ENCODE data around the gene ME1. TPM values are rescaled to one million over a fixed set of nuclear protein-coding genes. Genes with fewer than 3 reads are reported as not detected.

ME1 gene
- total RNA-seq, 1 experiment from 2014 or later: 7.8 TPM

GRCh38 chr6:83354747-83355146, 76.1 kb downstream of the ME1 start:
- no peak overlapping the region for H3K27ac Mint-ChIP-seq
- H3K9me3 ChIP-seq (ENCODE audit: control insufficient read depth, low read depth, low read length): no peaks in the 10 kb centered on the region
- H4K20me1 ChIP-seq (ENCODE audit: control insufficient read depth, insufficient read depth, insufficient read length): no peaks in the 10 kb centered on the region
- H4K5ac ChIP-seq (ENCODE audit: insufficient read length, low read depth, low read length): no peak overlapping the region
- no peaks in the 10 kb centered on the region for H3K27me3 ChIP-seq (ENCODE audit: insufficient read depth, low read length)
- H4K91ac ChIP-seq (ENCODE audit: insufficient read length, low read depth, low read length): no peak overlapping the region
- H3K9ac ChIP-seq (ENCODE audit: extremely low read depth, insufficient read length, low read length): no peak overlapping the region
- H3K27ac ChIP-seq (ENCODE audit: insufficient read length, low read depth, low read length): no peak overlapping the region
- H3K9me3 Mint-ChIP-seq: peaks cover 7% of the 10 kb centered on the region in 2 experiments; a peak in 4 of 5 replicates
- H3K36me3 Mint-ChIP-seq (ENCODE audit: insufficient read depth in 1 of 3, low read depth in 3 of 3): peaks cover 6 to 8% (median 8%) of the 10 kb centered on the region in 3 experiments; a peak in 6 of 7 replicates
- no peak overlapping the region for H2AK5ac ChIP-seq (ENCODE audit: insufficient read length, low read length)
- no peaks in the 10 kb centered on the region for H3K79me2 ChIP-seq (ENCODE audit: insufficient read depth, low read length)
- no peak overlapping the region for H3K4ac ChIP-seq (ENCODE audit: low read depth, low read length)
- no peak for TF ChIP-seq CTCF (conservative IDR thresholded peaks at IDR 0.05)
- H3K4me1 Mint-ChIP-seq: no peaks in the 10 kb centered on the region
- no peak overlapping the region for H3T11ph ChIP-seq (ENCODE audit: low read length)
- H2BK20ac ChIP-seq (ENCODE audit: low read depth, low read length, poor library complexity, severe bottlenecking): no peak overlapping the region
- peaks cover 1% of the 10 kb centered on the region; the same call in 1 of the 2 replicates for H3K27me3 Mint-ChIP-seq (ENCODE audit: low read depth)
- H3K79me1 ChIP-seq (ENCODE audit: insufficient read depth, low read depth, low read length, poor library complexity, severe bottlenecking): no peaks in the 10 kb centered on the region
- no CpG with 5 or more reads among the region's 1 CpG for WGBS (ENCODE audit: extremely low coverage, insufficient read length, low lambda C conversion rate)
- H2BK15ac ChIP-seq (ENCODE audit: low read depth, low read length): no peak overlapping the region
- no peak overlapping the region for H2BK12ac ChIP-seq (ENCODE audit: insufficient read length, low read depth, low read length)
- H2BK5ac ChIP-seq (ENCODE audit: insufficient read length, low read length): no peak overlapping the region
- no peak overlapping the region for H3K14ac ChIP-seq (ENCODE audit: insufficient read depth, low read length)
- no peak overlapping the region for H2AFZ ChIP-seq (ENCODE audit: low read length)
- no peak overlapping the region for H3K18ac ChIP-seq (ENCODE audit: insufficient read length, low read depth, low read length)
- H3K23ac ChIP-seq (ENCODE audit: insufficient read length, low read depth, low read length): no peak overlapping the region
- no peak overlapping the region for H3K4me2 ChIP-seq (ENCODE audit: insufficient read depth, insufficient read length, low read length)
- H4K8ac ChIP-seq (replicated peaks; ENCODE audit: insufficient read length, low read depth, low read length): no peak overlapping the region
- H3K23me2 ChIP-seq (ENCODE audit: insufficient read length, low read depth, low read length, poor library complexity, severe bottlenecking): no peaks in the 10 kb centered on the region
- no peak overlapping the region for H3K4me3 Mint-ChIP-seq
- H3K4me1 ChIP-seq (ENCODE audit: insufficient read depth, low read length): no peaks in the 10 kb centered on the region
- H2BK120ac ChIP-seq (ENCODE audit: low read depth, low read length, poor library complexity, severe bottlenecking): no peak overlapping the region
- DNase-seq: no peak
- H3K56ac ChIP-seq (ENCODE audit: insufficient read length, low read depth, low read length): no peak overlapping the region
